CD14-positive monocyte (primary cell): ENCODE results near the gene MYO1D. TPM values are rescaled to one million over a fixed set of nuclear protein-coding genes. Genes with fewer than 3 reads are reported as not detected.

Experiments
- DNase-seq, 3 donors: peaks; one replicate each; pipeline ENCODE4 v3.0.0-alpha.2; 2011 to 2022
- H2AFZ ChIP-seq: 2 replicates; pipeline ENCODE4 v1.6.0; 2012; ENCODE audit warnings: mild to moderate bottlenecking, low read depth, low read length, inconsistent platforms; ENCODE audit not compliant: insufficient read depth, poor library complexity, severe bottlenecking
- H3K27ac ChIP-seq, 2 donors: 1 replicate in 1 of 2; 2 replicates in 1 of 2; pipeline ENCODE4 v1.5.1; 2012 to 2013; ENCODE audit warnings: low read length in 2 of 2, control low read depth in 1 of 2, inconsistent platforms in 1 of 2, low read depth in 1 of 2, mild to moderate bottlenecking in 1 of 2
- H3K27me3 ChIP-seq, 2 donors: one replicate each; pipeline versions ENCODE4 v1.6.0 to v1.6.1; 2011 to 2013; ENCODE audit warnings: low read length in 2 of 2; ENCODE audit not compliant: control insufficient read depth in 2 of 2, insufficient read depth in 2 of 2
- H3K36me3 ChIP-seq, 2 donors: replicated peaks in 1 of 2; 1 replicate in 1 of 2; 2 replicates in 1 of 2; pipeline versions ENCODE4 v1.5.1 to v1.6.1; 2012 to 2013; ENCODE audit warnings: low read length in 2 of 2, control low read depth in 1 of 2, inconsistent platforms in 1 of 2, mild to moderate bottlenecking in 1 of 2; ENCODE audit not compliant: insufficient read depth in 2 of 2, control insufficient read depth in 1 of 2
- H3K4me1 ChIP-seq, 2 donors: 1 replicate in 1 of 2; 2 replicates in 1 of 2; pipeline versions ENCODE4 v1.5.1 to v1.6.1; 2012 to 2013; ENCODE audit warnings: low read length in 2 of 2, control low read depth in 1 of 2, inconsistent platforms in 1 of 2, mild to moderate bottlenecking in 1 of 2, moderate library complexity in 1 of 2; ENCODE audit not compliant: insufficient read depth in 2 of 2, control insufficient read depth in 1 of 2
- H3K4me2 ChIP-seq: replicated peaks from 2 replicates; pipeline ENCODE3; 2012; ENCODE audit warnings: low read length, moderate library complexity, mild to moderate bottlenecking; ENCODE audit not compliant: poor library complexity, severe bottlenecking; ENCODE audit errors: extremely low read depth
- H3K4me3 ChIP-seq, 3 experiments: fragments of 200-600 bp in 1 of 3; sonication (generic) in 1 of 3; replicated peaks in 1 of 3; 1 replicate in 2 of 3; 2 replicates in 1 of 3; pipeline ENCODE4 v1.5.1; 2011 to 2013; ENCODE audit warnings: low read length in 3 of 3, mild to moderate bottlenecking in 3 of 3, control low read depth in 2 of 3, low read depth in 2 of 3, inconsistent platforms in 1 of 3, moderate library complexity in 1 of 3
- H3K79me2 ChIP-seq: 2 replicates; pipeline ENCODE4 v1.6.0; 2012; ENCODE audit warnings: mild to moderate bottlenecking, control low read depth, inconsistent platforms, low read length, moderate library complexity; ENCODE audit not compliant: insufficient read depth
- H3K9ac ChIP-seq: 2 replicates; pipeline ENCODE4 v1.6.0; 2017; ENCODE audit warnings: low read length, mild to moderate bottlenecking; ENCODE audit not compliant: insufficient read depth, poor library complexity, severe bottlenecking
- H3K9me3 ChIP-seq, 2 donors: replicated peaks in 1 of 2; 1 replicate in 1 of 2; 2 replicates in 1 of 2; pipeline versions ENCODE4 v1.5.1 to v1.6.1; 2012 to 2013; ENCODE audit warnings: low read length in 2 of 2, control low read depth in 1 of 2; ENCODE audit not compliant: control insufficient read depth in 1 of 2, insufficient read depth in 1 of 2
- H4K20me1 ChIP-seq: 2 replicates; pipeline ENCODE4 v1.6.0; 2012; ENCODE audit warnings: mild to moderate bottlenecking, low read length, control low read depth, moderate library complexity; ENCODE audit not compliant: insufficient read depth
- H3K27ac Mint-ChIP-seq, 7 donors: one replicate each; pipeline ENCODE4 v1.8.0; 2020; ENCODE audit warnings: mild to moderate bottlenecking in 7 of 7, mixed read lengths in 7 of 7, moderate library complexity in 6 of 7, inconsistent platforms in 2 of 7
- H3K27me3 Mint-ChIP-seq, 3 donors: one replicate each; pipeline ENCODE4 v1.8.0; 2021 to 2022; ENCODE audit warnings: low read depth in 3 of 3, mild to moderate bottlenecking in 3 of 3, mixed read lengths in 3 of 3, moderate library complexity in 3 of 3, inconsistent platforms in 1 of 3
- H3K36me3 Mint-ChIP-seq, 2 donors: one replicate each; pipeline ENCODE4 v1.8.0; 2020; ENCODE audit warnings: mixed read lengths in 2 of 2, inconsistent platforms in 1 of 2, mild to moderate bottlenecking in 1 of 2
- H3K4me1 Mint-ChIP-seq: one replicate; pipeline ENCODE4 v1.8.0; 2020; ENCODE audit warnings: mild to moderate bottlenecking, mixed read lengths
- H3K4me3 Mint-ChIP-seq, 2 donors: one replicate each; pipeline ENCODE4 v1.8.0; 2020; ENCODE audit warnings: mild to moderate bottlenecking in 2 of 2, mixed read lengths in 2 of 2, moderate library complexity in 1 of 2
- H3K9me3 Mint-ChIP-seq, 7 donors: one replicate each; pipeline ENCODE4 v1.8.0; 2020 to 2022; ENCODE audit warnings: mixed read lengths in 7 of 7, mild to moderate bottlenecking in 6 of 7, moderate library complexity in 6 of 7, inconsistent platforms in 2 of 7
- WGBS: methylation state at CpG from one replicate; pipeline ENCODE4 v1.1.5; 2013; ENCODE audit warnings: missing lambda C conversion rate; ENCODE audit not compliant: insufficient coverage; 5-methylcytosine and 5-hydroxymethylcytosine counted together
- intact Hi-C, 2 donors: fragments of 100-400 bp; cut with micrococcal nuclease; formaldehyde crosslinking; loops; one replicate each; pipeline versions ENCODE4 v1.15.0 to v1.15.1; 2023
- polyA plus RNA-seq, 3 donors: library from polyadenylated mRNA; depleted of rRNA in 1 of 3; unstranded in 2 of 3; stranded (reverse) in 1 of 3; fragments of 300-500 nt in 2 of 3; fragments of >200 nt in 1 of 3; fragmentation: Illumina TruSeq in 2 of 3; gene quantifications; 1 replicate in 2 of 3; 2 replicates in 1 of 3; pipeline ENCODE4 v1.2.3, GENCODE V29; 2012 to 2021
- TF ChIP-seq, protein P1 (sequence below): fragments of 200-600 bp; IDR thresholded peaks from one replicate; pipeline ENCODE4 v1.8.0; 2022; ENCODE audit warnings: antibody characterized with exemption, mild to moderate bottlenecking

The MYO1D gene
- polyA plus RNA-seq, 3 donors: 0.22 to 0.39 (median 0.26) TPM

DNA sequence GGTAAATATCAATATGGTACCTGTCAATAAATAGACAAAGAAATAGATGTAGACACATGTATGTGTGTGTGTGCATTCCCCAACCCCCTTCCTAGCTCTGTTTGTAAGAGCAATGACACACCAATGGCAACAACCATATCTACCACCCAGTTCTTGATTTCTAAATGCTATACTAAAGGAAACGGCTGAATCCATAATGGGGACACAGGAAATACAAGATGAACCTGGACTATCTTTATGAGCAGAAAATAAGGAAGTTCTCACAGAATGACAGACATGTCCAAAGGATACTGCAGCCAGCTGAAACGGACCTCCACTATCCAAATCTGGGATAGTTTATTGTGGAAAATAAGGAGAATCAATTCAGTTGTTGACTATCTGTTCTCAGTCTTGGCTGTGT lies 75.3 kb downstream of the MYO1D start:
- DNase-seq: no peak
- no peaks in the 10 kb centered on the region for H3K4me1 ChIP-seq
- H3K27ac ChIP-seq: no peak overlapping the region
- TF ChIP-seq, protein P1, sequence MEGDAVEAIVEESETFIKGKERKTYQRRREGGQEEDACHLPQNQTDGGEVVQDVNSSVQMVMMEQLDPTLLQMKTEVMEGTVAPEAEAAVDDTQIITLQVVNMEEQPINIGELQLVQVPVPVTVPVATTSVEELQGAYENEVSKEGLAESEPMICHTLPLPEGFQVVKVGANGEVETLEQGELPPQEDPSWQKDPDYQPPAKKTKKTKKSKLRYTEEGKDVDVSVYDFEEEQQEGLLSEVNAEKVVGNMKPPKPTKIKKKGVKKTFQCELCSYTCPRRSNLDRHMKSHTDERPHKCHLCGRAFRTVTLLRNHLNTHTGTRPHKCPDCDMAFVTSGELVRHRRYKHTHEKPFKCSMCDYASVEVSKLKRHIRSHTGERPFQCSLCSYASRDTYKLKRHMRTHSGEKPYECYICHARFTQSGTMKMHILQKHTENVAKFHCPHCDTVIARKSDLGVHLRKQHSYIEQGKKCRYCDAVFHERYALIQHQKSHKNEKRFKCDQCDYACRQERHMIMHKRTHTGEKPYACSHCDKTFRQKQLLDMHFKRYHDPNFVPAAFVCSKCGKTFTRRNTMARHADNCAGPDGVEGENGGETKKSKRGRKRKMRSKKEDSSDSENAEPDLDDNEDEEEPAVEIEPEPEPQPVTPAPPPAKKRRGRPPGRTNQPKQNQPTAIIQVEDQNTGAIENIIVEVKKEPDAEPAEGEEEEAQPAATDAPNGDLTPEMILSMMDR: no peak
- H3K27me3 Mint-ChIP-seq: peaks cover 1 to 6% (median 2%) of the 10 kb centered on the region in 3 donors
- H4K20me1 ChIP-seq: no peaks in the 10 kb centered on the region
- H3K79me2 ChIP-seq: no peaks in the 10 kb centered on the region
- H3K27ac Mint-ChIP-seq: no peak overlapping the region
- no peaks in the 10 kb centered on the region for H3K36me3 ChIP-seq
- H3K4me3 Mint-ChIP-seq: no peak overlapping the region
- no peaks in the 10 kb centered on the region for H3K36me3 Mint-ChIP-seq
- no peaks in the 10 kb centered on the region for H3K9me3 ChIP-seq
- WGBS: no CpG with 5 or more reads among the region's 2 CpGs
- intact Hi-C loops: no loop called here
- H3K4me2 ChIP-seq: no peak overlapping the region
- H2AFZ ChIP-seq: no peak overlapping the region
- H3K4me1 Mint-ChIP-seq: peaks cover 8% of the 10 kb centered on the region
- no peaks in the 10 kb centered on the region for H3K27me3 ChIP-seq
- no peak overlapping the region for H3K9ac ChIP-seq
- no peaks in the 10 kb centered on the region for H3K9me3 Mint-ChIP-seq
- H3K4me3 ChIP-seq: no peak overlapping the region

DNA sequence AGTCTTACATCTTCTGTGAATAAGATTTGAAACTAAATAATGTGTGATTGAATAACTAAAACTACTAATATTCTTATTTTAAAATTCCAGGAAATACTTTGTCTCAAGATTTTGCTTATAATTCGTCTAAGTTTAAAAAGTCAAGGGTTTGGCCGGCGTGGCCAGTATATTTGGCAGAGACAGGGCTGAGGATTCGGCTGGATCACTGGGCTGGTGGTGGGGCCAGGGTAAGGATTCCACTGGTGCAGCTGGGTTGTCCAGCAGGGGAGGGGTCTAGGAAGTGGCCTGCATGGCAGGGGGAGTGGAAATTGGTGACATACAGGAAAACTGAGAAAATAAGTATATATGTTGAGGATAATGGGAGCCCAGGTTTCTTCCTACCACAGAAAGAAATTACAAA lies 75.7 kb downstream of the MYO1D start:
- Histone ChIP-seq H3K79me2 (no peaks in the 10 kb centered on the region), H3K9ac (no peak overlapping the region), H3K4me3 (no peak overlapping the region), H3K36me3 (no peaks in the 10 kb centered on the region), H3K4me2 (no peak overlapping the region), H2AFZ (no peak overlapping the region), H3K9me3 (no peaks in the 10 kb centered on the region), H3K27me3 (no peaks in the 10 kb centered on the region), H4K20me1 (no peaks in the 10 kb centered on the region), H3K4me1 (no peaks in the 10 kb centered on the region), H3K27ac (no peak overlapping the region)
- no peak for DNase-seq
- Mint-ChIP-seq H3K27ac (no peak overlapping the region), H3K9me3 (peaks cover 0 to 3% (median 0%) of the 10 kb centered on the region in 7 donors), H3K4me3 (no peak overlapping the region), H3K36me3 (no peaks in the 10 kb centered on the region), H3K27me3 (peaks cover 1 to 6% (median 2%) of the 10 kb centered on the region in 3 donors), H3K4me1 (peaks cover 8% of the 10 kb centered on the region)
- TF ChIP-seq, protein P1: no peak
- WGBS: 97% methylated on average over 4 of the region's 4 CpGs
- intact Hi-C loops: no loop called here
